Measurements from ENCODE around the gene ALDH2.

DNA sequence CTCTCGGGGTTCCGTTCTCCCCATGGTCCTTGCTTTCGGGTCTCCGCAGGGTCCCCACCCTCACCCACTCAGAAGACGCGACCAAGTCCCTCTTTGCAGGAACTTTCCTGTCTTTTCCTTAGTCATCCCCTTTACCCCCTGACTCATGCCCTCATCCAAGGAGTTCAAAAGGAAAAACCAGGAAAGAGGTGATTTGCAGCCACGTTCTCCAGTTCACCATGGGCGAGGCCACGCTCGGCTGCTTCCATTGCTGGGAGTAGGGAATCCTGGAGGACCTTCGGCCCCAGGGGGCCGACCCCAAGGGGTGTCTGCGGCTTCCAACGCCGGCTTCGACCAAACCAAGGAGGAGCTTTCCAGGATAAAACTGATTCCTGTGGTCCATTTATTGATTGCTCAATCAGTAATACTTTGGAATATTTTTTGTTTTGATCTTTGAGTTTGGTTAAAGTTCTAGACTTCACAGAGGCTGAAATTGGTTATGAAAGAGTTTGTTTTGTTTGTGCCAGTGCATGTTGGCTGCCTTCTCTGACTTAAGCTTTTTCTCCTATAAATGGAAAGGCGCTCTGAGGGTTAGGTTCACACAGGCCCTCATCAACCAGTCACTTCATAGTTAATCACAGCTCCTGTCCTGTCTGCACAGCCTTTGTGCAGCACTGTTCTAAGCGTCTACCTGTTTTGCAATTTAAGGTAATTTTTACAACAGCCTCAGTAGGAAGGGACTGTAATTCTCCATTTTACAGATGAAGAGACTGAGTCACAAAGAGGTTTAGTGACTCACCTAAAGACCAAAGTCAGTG lies 827 bp downstream of the ALDH2 start:
- TF ChIP-seq POLR2AphosphoS5 (IDR thresholded peaks at IDR 0.05; ENCODE audit: low read depth, low read length) (no peak), SPI1 (IDR thresholded peaks at IDR 0.05; ENCODE audit: low read depth, low read length) (no peak)

Measured in GM12891 (cell line).